Activated naive CD4-positive, alpha-beta T cell treated with anti-CD3 and anti-CD28 coated beads, Interleukin-2, amount 50 U/mL, for 72 hours (primary cell): ENCODE measurements around the gene CLSTN2. TPM values are rescaled to one million over a fixed set of nuclear protein-coding genes. Genes with fewer than 3 reads are reported as not detected.

ENCODE experiments used
- ATAC-seq, 2 donors: fragments of 150-1000 bp; cut with Tn5 transposase; 2 replicates each; pipeline ENCODE4 v1.10.0; 2021; ENCODE audit warnings: mild to moderate bottlenecking in 2 of 2, moderate library complexity in 2 of 2
- DNase-seq, 2 donors: peaks; one replicate each; pipeline ENCODE4 v3.0.0; 2021 to 2022; ENCODE audit warnings: low spot score in 2 of 2
- H3K27ac Mint-ChIP-seq, 2 donors: one replicate each; pipeline ENCODE4 v1.8.0; 2022; ENCODE audit warnings: mild to moderate bottlenecking in 2 of 2, mixed read lengths in 2 of 2
- H3K36me3 Mint-ChIP-seq, 2 donors: one replicate each; pipeline ENCODE4 v1.8.0; 2022; ENCODE audit warnings: mixed read lengths in 2 of 2
- H3K9me3 Mint-ChIP-seq, 2 donors: one replicate each; pipeline ENCODE4 v1.8.0; 2022; ENCODE audit warnings: mixed read lengths in 2 of 2
- total RNA-seq, 2 donors: library from RNA; stranded (reverse); gene quantifications; one replicate each; pipeline ENCODE4 v1.2.3, GENCODE V29; 2022

The CLSTN2 gene
- total RNA-seq, 2 donors from 2014 or later, result not detected

- DNase-seq (no peak), ATAC-seq (no peak)
- no peaks in the 10 kb centered on the region for H3K36me3 Mint-ChIP-seq
- H3K9me3 Mint-ChIP-seq, result peaks cover 0 to 5% of the 10 kb centered on the region in 2 donors
- no peak overlapping the region for H3K27ac Mint-ChIP-seq
These were observed 443.8 kb downstream of the CLSTN2 start for GRCh38 chr3:140378571-140379340.

GRCh38 chr3:140384028-140384771, 449.2 kb downstream of the CLSTN2 start:
- Mint-ChIP-seq H3K27ac (no peak overlapping the region), H3K9me3 (peaks cover 2 to 6% of the 10 kb centered on the region in 2 donors), H3K36me3 (no peaks in the 10 kb centered on the region)
- DNase-seq (no peak), ATAC-seq (no peak)

GRCh38 chr3:140384876-140385275, 449.9 kb downstream of the CLSTN2 start:
- H3K27ac Mint-ChIP-seq, result no peak overlapping the region
- H3K36me3 Mint-ChIP-seq, result no peaks in the 10 kb centered on the region
- H3K9me3 Mint-ChIP-seq, result peaks cover 0 to 6% of the 10 kb centered on the region in 2 donors
- no peak for ATAC-seq
- DNase-seq, result no peak

- DNase-seq, result no peak
- Mint-ChIP-seq H3K27ac (no peak overlapping the region), H3K9me3 (peaks cover 0 to 6% of the 10 kb centered on the region in 2 donors), H3K36me3 (no peaks in the 10 kb centered on the region)
- no peak for ATAC-seq
These were observed 451.5 kb downstream of the CLSTN2 start for GRCh38 chr3:140386357-140387100.

GRCh38 chr3:140387244-140387643, 452.3 kb downstream of the CLSTN2 start:
- ATAC-seq (no peak), DNase-seq (no peak)
- Mint-ChIP-seq H3K9me3 (peaks cover 0 to 6% of the 10 kb centered on the region in 2 donors), H3K27ac (no peak overlapping the region), H3K36me3 (no peaks in the 10 kb centered on the region)

- DNase-seq, result no peak
- Mint-ChIP-seq H3K9me3 (peaks cover 0 to 6% of the 10 kb centered on the region in 2 donors), H3K27ac (no peak overlapping the region), H3K36me3 (no peaks in the 10 kb centered on the region)
- no peak for ATAC-seq
These were observed 453.4 kb downstream of the CLSTN2 start for GRCh38 chr3:140388202-140388922.

- Mint-ChIP-seq H3K9me3 (peaks cover 0 to 6% of the 10 kb centered on the region in 2 donors), H3K27ac (no peak overlapping the region), H3K36me3 (no peaks in the 10 kb centered on the region)
- DNase-seq (no peak), ATAC-seq (no peak)
These were observed 456.1 kb downstream of the CLSTN2 start for GRCh38 chr3:140391061-140391460.

- Mint-ChIP-seq H3K27ac (no peak overlapping the region), H3K9me3 (no peaks in the 10 kb centered on the region), H3K36me3 (no peaks in the 10 kb centered on the region)
- no peak for DNase-seq
- no peak for ATAC-seq
These were observed 459.6 kb downstream of the CLSTN2 start for GRCh38 chr3:140394488-140395133.

GRCh38 chr3:140395134-140396075, 460.4 kb downstream of the CLSTN2 start:
- no peaks in the 10 kb centered on the region for H3K36me3 Mint-ChIP-seq
- DNase-seq (no peak), ATAC-seq (no peak)
- H3K27ac Mint-ChIP-seq, result no peak overlapping the region
- no peaks in the 10 kb centered on the region for H3K9me3 Mint-ChIP-seq

- Mint-ChIP-seq H3K36me3 (no peaks in the 10 kb centered on the region), H3K27ac (no peak overlapping the region), H3K9me3 (no peaks in the 10 kb centered on the region)
- ATAC-seq, result no peak
- DNase-seq, result no peak
These were observed 461.1 kb downstream of the CLSTN2 start for GRCh38 chr3:140396110-140396509.

- ATAC-seq (no peak), DNase-seq (no peak)
These were observed 462.9 kb downstream of the CLSTN2 start for GRCh38 chr3:140397847-140398246.

GRCh38 chr3:140398387-140398786, 463.4 kb downstream of the CLSTN2 start:
- no peak for DNase-seq
- no peaks in the 10 kb centered on the region for H3K36me3 Mint-ChIP-seq
- no peak for ATAC-seq
- peaks cover 0 to 3% of the 10 kb centered on the region in 2 donors for H3K9me3 Mint-ChIP-seq
- no peak overlapping the region for H3K27ac Mint-ChIP-seq

More at GRCh38 chr3:140397847-140398246, 462.9 kb downstream of the CLSTN2 start:
- H3K36me3 Mint-ChIP-seq, result no peaks in the 10 kb centered on the region
- no peak overlapping the region for H3K27ac Mint-ChIP-seq
- peaks cover 0 to 3% of the 10 kb centered on the region in 2 donors for H3K9me3 Mint-ChIP-seq

- Mint-ChIP-seq H3K9me3 (peaks cover 0 to 3% of the 10 kb centered on the region in 2 donors), H3K36me3 (no peaks in the 10 kb centered on the region), H3K27ac (no peak overlapping the region)
- no peak for ATAC-seq
- no peak for DNase-seq
These were observed 464.9 kb downstream of the CLSTN2 start for GRCh38 chr3:140399871-140400270.

- Mint-ChIP-seq H3K36me3 (no peaks in the 10 kb centered on the region), H3K27ac (no peak overlapping the region), H3K9me3 (peaks cover 0 to 3% of the 10 kb centered on the region in 2 donors)
- no peak for ATAC-seq
- no peak for DNase-seq
These were observed 468.1 kb downstream of the CLSTN2 start for GRCh38 chr3:140403079-140403478.

- DNase-seq (no peak), ATAC-seq (no peak)
- Mint-ChIP-seq H3K36me3 (peaks cover 0 to 1% of the 10 kb centered on the region in 2 donors), H3K9me3 (peaks cover 1 to 5% of the 10 kb centered on the region in 2 donors), H3K27ac (no peak overlapping the region)
These were observed 468.6 kb downstream of the CLSTN2 start for GRCh38 chr3:140403608-140404007.
